Transverse colon (tissue), 4 donors: ENCODE measurements around the gene SGPP1. TPM values are rescaled to one million over a fixed set of nuclear protein-coding genes. Genes with fewer than 3 reads are reported as not detected.

Experiments
- DNase-seq: peaks from one replicate; pipeline ENCODE4 v3.0.0-alpha.2; 2019
- H3K27ac ChIP-seq, 4 donors: fragments of 200-600 bp; sonication (generic); 2 replicates each; pipeline ENCODE4 v1.5.1; 2016 to 2018; ENCODE audit warnings: inconsistent platforms in 4 of 4
- H3K27me3 ChIP-seq: fragments of 200-600 bp; sonication (generic); 2 replicates; pipeline ENCODE4 v1.5.1; 2017; ENCODE audit warnings: inconsistent platforms
- H3K36me3 ChIP-seq, 4 donors: fragments of 200-600 bp; sonication (generic); 2 replicates each; pipeline ENCODE4 v1.5.1; 2017 to 2019; ENCODE audit warnings: inconsistent platforms in 4 of 4
- H3K4me1 ChIP-seq, 4 donors: fragments of 200-600 bp; sonication (generic); 2 replicates each; pipeline ENCODE4 v1.5.1; 2017 to 2020; ENCODE audit warnings: inconsistent platforms in 4 of 4
- H3K4me3 ChIP-seq, 4 donors: fragments of 200-600 bp; sonication (generic); 1 replicate in 1 of 4; 2 replicates in 3 of 4; pipeline versions ENCODE4 v1.5.1 to v1.6.1; 2017 to 2019; ENCODE audit warnings: inconsistent platforms in 4 of 4
- H3K9me3 ChIP-seq, 2 donors: fragments of 200-600 bp; sonication (generic); 2 replicates each; pipeline ENCODE4 v1.5.1; 2017 to 2019; ENCODE audit warnings: inconsistent platforms in 2 of 2
- EP300 ChIP-seq: sonication (generic); formaldehyde crosslinking; IDR thresholded peaks from one replicate; pipeline ENCODE4 v1.6.1; 2017; ENCODE audit warnings: antibody characterized with exemption, low read depth
- POLR2A ChIP-seq: fragments of 450-650 bp; IDR thresholded peaks from one replicate; pipeline ENCODE4 v1.6.1; 2016; ENCODE audit warnings: antibody characterized with exemption, mild to moderate bottlenecking, moderate library complexity
- POLR2AphosphoS5 ChIP-seq, 3 donors: sonication (generic); formaldehyde crosslinking; IDR thresholded peaks; one replicate each; pipeline ENCODE4 v1.6.1; 2016; ENCODE audit warnings: antibody characterized with exemption in 3 of 3
- WGBS, 2 donors: methylation state at CpG; one replicate each; pipeline ENCODE4 v1.1.5; 2018; ENCODE audit warnings: low coverage in 1 of 2; 5-methylcytosine and 5-hydroxymethylcytosine counted together
- in situ Hi-C, 4 donors: fragments of 200-750 bp; cut with MboI; loops; one replicate each; pipeline versions ENCODE4 v1.15.0 to v1.15.1; 2017; ENCODE audit warnings: low sequenced_read_pairs in 3 of 4, low pct_ligation_motif_present in 1 of 4, low pct_unique_long_range_greater_than_20kb in 1 of 4
- intact Hi-C: fragments of 100-400 bp; cut with DNase I; formaldehyde crosslinking; loops from one replicate; pipeline ENCODE4 v1.15.1; 2023; ENCODE audit warnings: low total_unique reads
- total RNA-seq, 4 donors: library from RNA; depleted of rRNA; stranded (reverse); fragments of >200 nt; gene quantifications; one replicate each; pipeline ENCODE4 v1.1.0, GENCODE V29; 2016
- TF ChIP-seq, protein P1 (sequence below), 5 experiments: fragments of 200-600 bp in 3 of 5; fragments of 450-650 bp in 2 of 5; sonication (generic) in 3 of 5; IDR thresholded peaks; 1 replicate in 2 of 5; 2 replicates in 3 of 5; pipeline ENCODE4 v1.5.1; 2016 to 2017; ENCODE audit warnings: antibody characterized with exemption in 5 of 5, inconsistent platforms in 3 of 5, mild to moderate bottlenecking in 2 of 5, moderate library complexity in 1 of 5

SGPP1 gene, protein sequence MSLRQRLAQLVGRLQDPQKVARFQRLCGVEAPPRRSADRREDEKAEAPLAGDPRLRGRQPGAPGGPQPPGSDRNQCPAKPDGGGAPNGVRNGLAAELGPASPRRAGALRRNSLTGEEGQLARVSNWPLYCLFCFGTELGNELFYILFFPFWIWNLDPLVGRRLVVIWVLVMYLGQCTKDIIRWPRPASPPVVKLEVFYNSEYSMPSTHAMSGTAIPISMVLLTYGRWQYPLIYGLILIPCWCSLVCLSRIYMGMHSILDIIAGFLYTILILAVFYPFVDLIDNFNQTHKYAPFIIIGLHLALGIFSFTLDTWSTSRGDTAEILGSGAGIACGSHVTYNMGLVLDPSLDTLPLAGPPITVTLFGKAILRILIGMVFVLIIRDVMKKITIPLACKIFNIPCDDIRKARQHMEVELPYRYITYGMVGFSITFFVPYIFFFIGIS
- total RNA-seq = 10 to 100 TPM in 3 of 4 donors, 1 to 10 TPM in 1; 7.6 to 23.9 (median 20.1) TPM

- Histone ChIP-seq H3K36me3 (no peaks in the 10 kb centered on the region), H3K27ac (peak within 1 kb of the TSS; percentile 94 to 98 (median 96)), H3K27me3 (no peaks in the 10 kb centered on the region), H3K4me3 (peak within 1 kb of the TSS; percentile 88 to 99 (median 99)), H3K4me1 (peaks cover 7 to 26% (median 19%) of the 10 kb centered on the region in 4 donors), H3K9me3 (no peaks in the 10 kb centered on the region)
- WGBS, 2 donors = 1% methylated on average over 45 of the region's 88 CpGs; no CpG with 5 or more reads in 1 of the 2 donors
- DNase-seq = peak; percentile 84
- peak; percentile 81 to 91 (median 81) for TF ChIP-seq POLR2AphosphoS5 (IDR thresholded peaks at IDR 0.05)
- TF ChIP-seq EP300 = no peak
- TF ChIP-seq POLR2A = peak; percentile 79
- TF ChIP-seq, protein P1, sequence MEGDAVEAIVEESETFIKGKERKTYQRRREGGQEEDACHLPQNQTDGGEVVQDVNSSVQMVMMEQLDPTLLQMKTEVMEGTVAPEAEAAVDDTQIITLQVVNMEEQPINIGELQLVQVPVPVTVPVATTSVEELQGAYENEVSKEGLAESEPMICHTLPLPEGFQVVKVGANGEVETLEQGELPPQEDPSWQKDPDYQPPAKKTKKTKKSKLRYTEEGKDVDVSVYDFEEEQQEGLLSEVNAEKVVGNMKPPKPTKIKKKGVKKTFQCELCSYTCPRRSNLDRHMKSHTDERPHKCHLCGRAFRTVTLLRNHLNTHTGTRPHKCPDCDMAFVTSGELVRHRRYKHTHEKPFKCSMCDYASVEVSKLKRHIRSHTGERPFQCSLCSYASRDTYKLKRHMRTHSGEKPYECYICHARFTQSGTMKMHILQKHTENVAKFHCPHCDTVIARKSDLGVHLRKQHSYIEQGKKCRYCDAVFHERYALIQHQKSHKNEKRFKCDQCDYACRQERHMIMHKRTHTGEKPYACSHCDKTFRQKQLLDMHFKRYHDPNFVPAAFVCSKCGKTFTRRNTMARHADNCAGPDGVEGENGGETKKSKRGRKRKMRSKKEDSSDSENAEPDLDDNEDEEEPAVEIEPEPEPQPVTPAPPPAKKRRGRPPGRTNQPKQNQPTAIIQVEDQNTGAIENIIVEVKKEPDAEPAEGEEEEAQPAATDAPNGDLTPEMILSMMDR (IDR thresholded peaks at IDR 0.05) = peak; percentile 18 to 59 (median 37)
- in situ Hi-C loops (no loop called here), intact Hi-C loops (no loop called here)
Measured at GRCh38 chr14:63727736-63728728, at the start of gene SGPP1. Gene SGPP1, minus strand, starts transcription at chr14:63728065. Its CDS starts 121 bp downstream, at chr14:63727944.

- no peak for TF ChIP-seq EP300
- TF ChIP-seq, protein P1 (IDR thresholded peaks at IDR 0.05) = no peak
- no peak for TF ChIP-seq POLR2A
- TF ChIP-seq POLR2AphosphoS5 (IDR thresholded peaks at IDR 0.05) = no peak
- no peaks in the 10 kb centered on the region for H3K36me3 ChIP-seq
Measured at GRCh38 chr14:63777024-63777423, 49.2 kb upstream of the SGPP1 start.

DNA sequence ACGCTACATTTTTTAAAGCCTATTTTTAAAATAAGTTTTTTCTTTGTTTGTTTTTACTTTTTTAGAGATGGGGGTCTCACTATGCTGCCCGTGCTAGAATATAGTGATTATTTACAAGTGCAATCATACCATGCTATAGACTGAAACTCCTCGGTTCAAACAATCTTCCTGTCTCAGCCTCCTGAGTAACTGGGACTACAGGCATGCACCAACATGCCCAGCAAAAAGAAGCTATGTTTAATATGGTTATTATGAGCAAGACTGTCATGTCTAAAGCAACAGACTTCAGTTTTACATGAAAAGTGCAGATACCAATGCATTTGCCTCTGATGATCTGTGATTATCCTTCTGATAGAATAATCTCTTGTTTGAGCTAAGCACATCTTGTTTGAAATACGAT lies 45.6 kb upstream of the SGPP1 start:
- Histone ChIP-seq H3K4me1 (no peaks in the 10 kb centered on the region), H3K9me3 (no peaks in the 10 kb centered on the region), H3K27ac (no peak overlapping the region), H3K4me3 (no peak overlapping the region), H3K36me3 (no peaks in the 10 kb centered on the region), H3K27me3 (no peaks in the 10 kb centered on the region)
- in situ Hi-C loops = loop anchor here in 3 of 4 donors (10.0 to 25.0 kb wide), 3 partner anchors 136 to 386 kb away; partner anchors contain the start of gene WDR89 (in 2 of the 3)
- DNase-seq = no peak
- WGBS, 2 donors = 69 to 70% methylated on average over 4 of the region's 4 CpGs
- intact Hi-C loops = no loop called here
- TF ChIP-seq POLR2AphosphoS5 (IDR thresholded peaks at IDR 0.05) (no peak), POLR2A (no peak), EP300 (no peak)
- TF ChIP-seq, protein P1 (IDR thresholded peaks at IDR 0.05) = no peak

More at GRCh38 chr14:63777024-63777423, 49.2 kb upstream of the SGPP1 start:
- Histone ChIP-seq H3K4me1 (no peaks in the 10 kb centered on the region), H3K27me3 (no peaks in the 10 kb centered on the region), H3K4me3 (no peak overlapping the region), H3K9me3 (no peaks in the 10 kb centered on the region), H3K27ac (no peak overlapping the region)
- intact Hi-C loops (no loop called here), in situ Hi-C loops (loop anchor here (10.0 to 25.0 kb wide), 3 partner anchors 142 to 535 kb away; no protein-coding TSS in a partner anchor)
- no peak for DNase-seq
